ENCODE results near the gene ZDHHC14.

DNA sequence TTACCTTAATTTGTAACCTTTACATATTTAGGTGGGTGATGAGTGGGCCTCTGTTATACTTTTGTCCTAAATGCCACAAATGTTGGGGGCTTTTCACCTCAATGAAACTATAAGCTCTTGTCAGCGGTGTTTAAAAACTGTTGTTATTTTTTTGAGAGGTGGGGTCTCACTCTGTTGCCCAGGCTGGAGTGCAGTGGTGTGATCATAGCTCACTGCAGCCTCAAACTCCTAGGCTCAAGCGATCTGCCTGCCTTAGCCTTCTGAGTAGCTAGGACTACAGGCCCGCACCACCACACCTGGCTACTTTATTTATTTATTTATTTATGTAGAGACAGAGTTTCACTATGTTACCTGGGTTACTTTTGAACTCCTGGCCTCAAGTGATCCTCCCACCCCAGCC is 66.7 kb downstream of the ZDHHC14 start:
- TF ChIP-seq ARNTL (CRISPR knock-in tag; IDR thresholded peaks at IDR 0.05; ENCODE audit: borderline replicate concordance, low read depth) (no peak), TOX (CRISPR knock-in tag; IDR thresholded peaks at IDR 0.05; ENCODE audit: borderline replicate concordance) (no peak), ZNF70 (CRISPR knock-in tag; IDR thresholded peaks at IDR 0.05) (no peak), ZFP30 (CRISPR knock-in tag; IDR thresholded peaks at IDR 0.05) (no peak), SNAI2 (CRISPR knock-in tag; IDR thresholded peaks at IDR 0.05) (no peak), ZFP3 (CRISPR knock-in tag; IDR thresholded peaks at IDR 0.05) (no peak)
- TF ChIP-seq, protein P1, sequence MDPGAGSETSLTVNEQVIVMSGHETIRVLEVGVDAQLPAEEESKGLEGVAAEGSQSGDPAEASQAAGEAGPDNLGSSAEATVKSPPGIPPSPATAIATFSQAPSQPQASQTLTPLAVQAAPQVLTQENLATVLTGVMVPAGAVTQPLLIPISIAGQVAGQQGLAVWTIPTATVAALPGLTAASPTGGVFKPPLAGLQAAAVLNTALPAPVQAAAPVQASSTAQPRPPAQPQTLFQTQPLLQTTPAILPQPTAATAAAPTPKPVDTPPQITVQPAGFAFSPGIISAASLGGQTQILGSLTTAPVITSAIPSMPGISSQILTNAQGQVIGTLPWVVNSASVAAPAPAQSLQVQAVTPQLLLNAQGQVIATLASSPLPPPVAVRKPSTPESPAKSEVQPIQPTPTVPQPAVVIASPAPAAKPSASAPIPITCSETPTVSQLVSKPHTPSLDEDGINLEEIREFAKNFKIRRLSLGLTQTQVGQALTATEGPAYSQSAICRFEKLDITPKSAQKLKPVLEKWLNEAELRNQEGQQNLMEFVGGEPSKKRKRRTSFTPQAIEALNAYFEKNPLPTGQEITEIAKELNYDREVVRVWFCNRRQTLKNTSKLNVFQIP (CRISPR knock-in tag; IDR thresholded peaks at IDR 0.05; ENCODE audit: borderline replicate concordance, low read depth) = no peak
- TF ChIP-seq, protein P2, sequence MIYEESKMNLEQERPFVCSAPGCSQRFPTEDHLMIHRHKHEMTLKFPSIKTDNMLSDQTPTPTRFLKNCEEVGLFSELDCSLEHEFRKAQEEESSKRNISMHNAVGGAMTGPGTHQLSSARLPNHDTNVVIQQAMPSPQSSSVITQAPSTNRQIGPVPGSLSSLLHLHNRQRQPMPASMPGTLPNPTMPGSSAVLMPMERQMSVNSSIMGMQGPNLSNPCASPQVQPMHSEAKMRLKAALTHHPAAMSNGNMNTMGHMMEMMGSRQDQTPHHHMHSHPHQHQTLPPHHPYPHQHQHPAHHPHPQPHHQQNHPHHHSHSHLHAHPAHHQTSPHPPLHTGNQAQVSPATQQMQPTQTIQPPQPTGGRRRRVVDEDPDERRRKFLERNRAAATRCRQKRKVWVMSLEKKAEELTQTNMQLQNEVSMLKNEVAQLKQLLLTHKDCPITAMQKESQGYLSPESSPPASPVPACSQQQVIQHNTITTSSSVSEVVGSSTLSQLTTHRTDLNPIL (CRISPR knock-in tag; IDR thresholded peaks at IDR 0.05; ENCODE audit: low read depth) = no peak
- TF ChIP-seq, protein P3, sequence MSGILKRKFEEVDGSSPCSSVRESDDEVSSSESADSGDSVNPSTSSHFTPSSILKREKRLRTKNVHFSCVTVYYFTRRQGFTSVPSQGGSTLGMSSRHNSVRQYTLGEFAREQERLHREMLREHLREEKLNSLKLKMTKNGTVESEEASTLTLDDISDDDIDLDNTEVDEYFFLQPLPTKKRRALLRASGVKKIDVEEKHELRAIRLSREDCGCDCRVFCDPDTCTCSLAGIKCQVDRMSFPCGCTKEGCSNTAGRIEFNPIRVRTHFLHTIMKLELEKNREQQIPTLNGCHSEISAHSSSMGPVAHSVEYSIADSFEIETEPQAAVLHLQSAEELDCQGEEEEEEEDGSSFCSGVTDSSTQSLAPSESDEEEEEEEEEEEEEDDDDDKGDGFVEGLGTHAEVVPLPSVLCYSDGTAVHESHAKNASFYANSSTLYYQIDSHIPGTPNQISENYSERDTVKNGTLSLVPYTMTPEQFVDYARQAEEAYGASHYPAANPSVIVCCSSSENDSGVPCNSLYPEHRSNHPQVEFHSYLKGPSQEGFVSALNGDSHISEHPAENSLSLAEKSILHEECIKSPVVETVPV (CRISPR knock-in tag; IDR thresholded peaks at IDR 0.05) = no peak
- TF ChIP-seq, protein P4, sequence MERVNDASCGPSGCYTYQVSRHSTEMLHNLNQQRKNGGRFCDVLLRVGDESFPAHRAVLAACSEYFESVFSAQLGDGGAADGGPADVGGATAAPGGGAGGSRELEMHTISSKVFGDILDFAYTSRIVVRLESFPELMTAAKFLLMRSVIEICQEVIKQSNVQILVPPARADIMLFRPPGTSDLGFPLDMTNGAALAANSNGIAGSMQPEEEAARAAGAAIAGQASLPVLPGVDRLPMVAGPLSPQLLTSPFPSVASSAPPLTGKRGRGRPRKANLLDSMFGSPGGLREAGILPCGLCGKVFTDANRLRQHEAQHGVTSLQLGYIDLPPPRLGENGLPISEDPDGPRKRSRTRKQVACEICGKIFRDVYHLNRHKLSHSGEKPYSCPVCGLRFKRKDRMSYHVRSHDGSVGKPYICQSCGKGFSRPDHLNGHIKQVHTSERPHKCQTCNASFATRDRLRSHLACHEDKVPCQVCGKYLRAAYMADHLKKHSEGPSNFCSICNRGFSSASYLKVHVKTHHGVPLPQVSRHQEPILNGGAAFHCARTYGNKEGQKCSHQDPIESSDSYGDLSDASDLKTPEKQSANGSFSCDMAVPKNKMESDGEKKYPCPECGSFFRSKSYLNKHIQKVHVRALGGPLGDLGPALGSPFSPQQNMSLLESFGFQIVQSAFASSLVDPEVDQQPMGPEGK (CRISPR knock-in tag; IDR thresholded peaks at IDR 0.05; ENCODE audit: borderline replicate concordance) = no peak

Measured in SK-N-SH treated with all-trans-retinoic acid at 6 μM for 48 hours (cell line).